Measurements from ENCODE around the gene PCDH1. TPM values are rescaled to one million over a fixed set of nuclear protein-coding genes. Genes with fewer than 3 reads are reported as not detected.

PCDH1 gene
- total and polyA plus RNA-seq, 2 donors (not counting 3 experiments of a cell fraction or from before 2014, with no cell fraction given): 113 to 136 TPM

GRCh38 chr5:141898448-141899049 is 20.3 kb upstream of the PCDH1 start:
- ChIA-PET POLR2A (no interaction called here), CTCF (interaction anchor here (1.5 to 2.3 kb wide), 2 partner anchors 8 to 207 kb away, joined by 4 to 14 read pairs; no protein-coding TSS in a partner anchor)
- H4K20me1 ChIP-seq (replicated peaks; ENCODE audit: control insufficient read depth, extremely low read depth, insufficient read depth, low read length): no peaks in the 10 kb centered on the region
- no peak for FAIRE-seq
- peaks cover 7 to 8% of the 10 kb centered on the region in 2 experiments for H3K27me3 ChIP-seq (ENCODE audit: control insufficient read depth in 2 of 2, insufficient read depth in 2 of 2, low read length in 2 of 2)
- H3K9me1 ChIP-seq (replicated peaks; ENCODE audit: control insufficient read depth, extremely low read depth, insufficient read depth, low read length): no peaks in the 10 kb centered on the region
- no peak for DNase-seq (ENCODE audit: low read depth, low spot score)
- no peak overlapping the region for H3K27ac ChIP-seq (ENCODE audit: insufficient read depth, low read depth, low read length)
- no peaks in the 10 kb centered on the region for H3K9me3 ChIP-seq (replicated peaks; ENCODE audit: control insufficient read depth, insufficient read depth, low read length)
- no peaks in the 10 kb centered on the region for H3K4me1 ChIP-seq (ENCODE audit: control insufficient read depth, extremely low read depth, insufficient read depth, low read length)
- no peak overlapping the region for H2AFZ ChIP-seq (ENCODE audit: low read depth, low read length)
- BruUV-seq (replicated peaks): no TSS peak
- no peaks in the 10 kb centered on the region for H3K36me3 ChIP-seq (ENCODE audit: control insufficient read depth in 2 of 2, extremely low read depth in 1 of 2, insufficient read depth in 2 of 2, low read length in 2 of 2)
- no peaks in the 10 kb centered on the region for H3K79me2 ChIP-seq (ENCODE audit: control insufficient read depth, insufficient read depth, low read length)
- no peak overlapping the region for H3K4me3 ChIP-seq (replicated peaks in 1 of 3; ENCODE audit: insufficient read depth in 1 of 3, low read depth in 1 of 3, low read length in 3 of 3)
- intact Hi-C loops (cut with micrococcal nuclease) (no loop called here), dilution Hi-C loops (cut with MboI; ENCODE audit: extremely low pct_ligation_motif_present, low sequenced_read_pairs) (loop anchor here (25.0 kb wide), 1 partner anchor 161 kb away; no protein-coding TSS in a partner anchor)
- H3K4me2 ChIP-seq (ENCODE audit: insufficient read depth, low read length): no peak overlapping the region
- H3K9ac ChIP-seq (replicated peaks; ENCODE audit: extremely low read depth, insufficient read depth, low read length): no peak overlapping the region
- no peak for TF ChIP-seq EZH2 (IDR thresholded peaks at IDR 0.05; ENCODE audit: borderline replicate concordance, low read depth, low read length, severe bottlenecking)
- TF ChIP-seq POLR2AphosphoS5 (IDR thresholded peaks at IDR 0.05; ENCODE audit: insufficient read depth, low read depth, low read length): no peak
- no peak for TF ChIP-seq POLR2A (IDR thresholded peaks at IDR 0.05; ENCODE audit: low read depth, low read length)
- no peak for TF ChIP-seq FOS (IDR thresholded peaks at IDR 0.05; ENCODE audit: borderline replicate concordance, insufficient read depth, low read length)
- TF ChIP-seq CTCF (IDR thresholded peaks at IDR 0.05; ENCODE audit: extremely low read depth in 1 of 2, insufficient read depth in 1 of 2, low read depth in 1 of 2, low read length in 2 of 2): no peak
- no peak for TF ChIP-seq MAX (IDR thresholded peaks at IDR 0.05; ENCODE audit: insufficient read depth, insufficient read length)
- no peak for TF ChIP-seq GATA2 (IDR thresholded peaks at IDR 0.05; ENCODE audit: insufficient read depth, insufficient read length, low read depth, low read length)
- TF ChIP-seq JUN (IDR thresholded peaks at IDR 0.05; ENCODE audit: borderline replicate concordance, insufficient read depth, insufficient read length, low read depth): no peak
- no peak for TF ChIP-seq MYC (IDR thresholded peaks at IDR 0.05; ENCODE audit: low read depth, low read length)
